HG03039 (cell line): ENCODE results near the gene MAL.

ENCODE experiments used
- ATAC-seq: cut with Tn5 transposase; IDR thresholded peaks from one replicate; pipeline ENCODE4 v1.9.1; 2021; ENCODE audit warnings: mild to moderate bottlenecking, moderate library complexity; ENCODE audit not compliant: unreplicated experiment

MAL gene

DNA sequence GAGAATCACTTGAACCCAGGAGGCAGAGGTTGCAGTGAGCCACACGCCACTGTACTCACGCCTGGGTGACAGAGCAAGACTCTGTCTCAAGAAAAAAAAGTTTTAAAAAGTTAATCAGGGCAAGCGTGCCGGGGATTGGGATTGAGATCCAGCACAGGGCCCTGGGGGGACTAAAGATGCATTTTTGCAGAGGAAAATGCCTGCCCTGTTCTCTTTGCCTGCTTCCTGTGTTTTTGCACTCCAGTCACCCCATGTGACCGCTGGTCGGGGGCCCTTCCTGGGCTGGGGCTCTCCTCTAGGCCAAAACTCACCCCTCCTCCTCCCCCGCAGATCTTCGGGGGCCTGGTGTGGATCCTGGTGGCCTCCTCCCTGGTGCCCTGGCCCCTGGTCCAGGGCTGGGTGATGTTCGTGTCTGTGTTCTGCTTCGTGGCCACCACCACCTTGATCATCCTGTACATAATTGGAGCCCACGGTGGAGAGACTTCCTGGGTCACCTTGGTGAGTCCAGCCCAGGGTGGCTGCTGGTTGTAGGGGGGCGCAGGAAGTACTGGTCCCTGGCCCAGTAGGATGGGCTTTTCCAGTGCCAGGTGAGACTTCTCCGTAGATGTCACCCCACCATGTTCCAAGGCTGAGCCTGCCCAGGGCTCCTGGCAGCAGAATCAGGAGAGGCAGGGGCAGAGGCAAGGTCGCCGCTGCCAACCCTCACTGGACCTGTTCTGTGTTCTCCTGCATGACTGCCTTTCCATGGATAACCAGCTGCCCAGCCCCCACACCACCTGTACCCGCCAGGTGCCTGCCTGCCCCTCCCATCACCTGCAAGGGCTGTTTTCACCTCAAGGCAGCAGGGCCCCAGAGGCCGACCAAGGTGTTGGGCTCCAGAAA is 22.4 kb downstream of the MAL start:
- no peak for ATAC-seq

DNA sequence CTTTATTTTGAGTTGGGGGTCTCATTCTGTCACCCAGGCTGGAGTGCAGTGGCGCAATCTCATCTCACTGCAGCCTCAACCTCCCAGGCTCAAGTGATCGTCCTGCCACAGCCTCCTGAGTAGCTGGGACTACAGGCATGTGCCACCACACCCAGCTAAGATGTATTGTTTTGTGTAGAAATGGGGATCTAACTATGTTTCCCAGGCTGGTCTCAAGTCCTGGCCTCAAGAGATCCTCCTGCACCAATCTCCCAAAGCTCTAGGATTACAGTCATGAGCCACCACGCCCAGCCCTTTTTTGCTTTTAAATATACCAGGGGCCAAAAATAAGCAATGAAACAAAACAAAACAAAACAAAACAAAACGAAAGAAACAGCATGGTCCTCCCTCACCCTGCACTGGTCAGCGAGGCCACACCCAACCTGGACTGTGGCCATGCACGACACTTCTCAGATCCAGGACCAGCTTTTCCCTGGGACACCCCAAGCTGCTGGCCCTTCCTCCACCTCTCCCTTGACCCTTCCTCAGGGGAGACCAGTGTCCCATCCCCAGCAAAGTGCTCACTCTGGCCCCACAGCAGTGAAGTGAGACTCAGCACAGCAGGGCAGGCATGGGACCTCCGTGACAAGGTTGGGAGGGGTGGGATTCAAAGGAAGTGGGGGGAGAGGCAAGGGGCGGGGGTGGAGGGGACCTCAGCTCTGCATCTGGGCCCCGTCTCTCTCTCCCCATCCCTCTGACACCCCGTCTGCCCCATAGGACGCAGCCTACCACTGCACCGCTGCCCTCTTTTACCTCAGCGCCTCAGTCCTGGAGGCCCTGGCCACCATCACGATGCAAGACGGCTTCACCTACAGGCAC is 23.5 kb downstream of the MAL start:
- no peak for ATAC-seq

DNA sequence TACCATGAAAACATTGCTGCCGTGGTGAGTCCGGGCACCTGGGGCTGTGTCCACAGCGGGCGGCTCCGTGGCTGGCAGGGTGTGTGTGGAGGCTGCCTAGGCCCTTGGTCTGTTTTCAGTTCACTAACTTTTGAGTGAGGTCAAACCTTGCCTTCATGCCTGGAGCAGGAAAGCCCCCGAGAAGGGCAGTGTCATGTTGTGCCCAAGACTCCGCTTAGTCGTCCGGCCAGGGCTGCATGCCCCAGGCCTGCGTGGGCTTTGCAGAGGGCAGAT is 24.1 kb downstream of the MAL start:
- no peak for ATAC-seq

DNA sequence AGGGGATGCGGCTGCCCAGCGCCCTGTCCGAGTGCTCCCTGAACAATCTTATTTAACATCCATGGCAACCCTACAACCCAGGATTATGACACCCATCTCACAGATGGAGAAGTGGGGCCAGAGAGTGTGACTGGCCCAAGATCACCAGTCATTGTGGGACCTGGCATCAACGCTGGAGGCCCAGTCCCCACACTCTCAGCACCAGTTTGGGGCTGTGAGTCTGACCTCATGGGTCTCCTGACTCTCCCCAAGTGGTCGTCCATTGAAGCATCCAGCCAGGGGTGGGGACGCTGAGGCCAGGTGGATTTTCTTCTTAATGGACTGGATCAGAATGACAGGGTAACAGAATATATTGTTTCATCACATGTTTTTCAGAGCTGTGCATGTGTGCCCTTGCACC is 24.5 kb downstream of the MAL start:
- ATAC-seq = no peak

DNA sequence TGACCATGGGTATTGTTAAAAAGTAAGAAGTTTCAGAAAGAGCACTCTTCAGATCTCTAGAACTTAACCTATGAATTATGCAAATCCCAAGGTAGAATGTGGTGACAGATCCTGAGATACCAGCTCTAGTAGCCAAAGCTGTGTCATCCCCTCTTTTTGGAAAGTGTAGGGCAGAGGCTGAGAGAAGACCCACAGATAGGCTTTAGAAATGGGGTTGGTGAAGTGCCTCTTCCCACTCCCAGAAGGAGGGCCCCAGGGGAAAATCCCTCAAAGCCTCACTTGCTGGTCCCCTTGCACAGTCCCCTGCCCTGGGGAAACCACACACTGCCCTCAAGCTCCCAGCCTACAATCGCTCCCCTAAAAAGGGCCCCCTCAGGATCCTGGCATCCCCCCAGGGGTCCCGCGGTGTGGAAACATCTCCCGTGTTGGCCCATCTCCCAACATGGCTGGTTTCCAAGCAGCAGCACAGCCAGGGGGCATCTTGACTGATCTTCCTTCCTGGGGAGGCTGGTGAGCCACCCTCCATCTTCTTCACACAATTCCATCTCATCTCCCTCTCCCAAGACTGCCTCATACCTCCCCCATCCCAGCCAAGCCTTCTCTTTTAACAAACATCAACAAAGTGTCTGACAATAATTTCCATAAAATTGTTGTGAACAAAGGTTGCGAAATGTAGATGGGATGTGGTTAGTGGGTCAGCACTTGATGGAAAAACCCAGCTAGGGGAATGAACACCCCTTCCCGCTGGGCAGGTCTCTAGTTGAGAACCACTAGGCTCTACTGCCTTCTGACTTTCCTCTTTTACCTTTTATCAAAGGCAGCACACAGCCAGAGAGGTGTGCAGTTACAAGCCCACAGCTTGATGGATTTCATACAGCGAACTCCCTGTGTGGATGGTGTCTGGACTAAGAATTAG is 25.1 kb downstream of the MAL start:
- ATAC-seq = no peak

DNA sequence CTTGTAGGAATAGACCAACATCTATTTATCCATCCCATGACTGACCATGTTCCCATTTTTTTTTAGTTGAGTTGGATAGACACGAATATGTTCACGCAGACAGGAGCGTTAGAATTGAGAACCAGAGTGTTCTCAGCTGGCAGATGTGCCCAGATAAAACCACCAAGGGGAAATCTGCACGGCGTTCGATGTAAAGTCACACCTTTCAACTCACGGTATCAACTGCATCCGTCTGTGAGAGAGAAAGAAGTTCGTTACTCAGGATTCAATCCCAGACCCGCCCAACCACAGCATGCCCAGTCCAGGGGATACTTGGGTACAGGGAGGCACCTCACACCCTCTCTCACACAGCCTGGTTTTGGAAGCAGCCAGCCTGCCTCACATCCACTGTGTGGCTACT is 26.1 kb downstream of the MAL start:
- ATAC-seq = no peak

DNA sequence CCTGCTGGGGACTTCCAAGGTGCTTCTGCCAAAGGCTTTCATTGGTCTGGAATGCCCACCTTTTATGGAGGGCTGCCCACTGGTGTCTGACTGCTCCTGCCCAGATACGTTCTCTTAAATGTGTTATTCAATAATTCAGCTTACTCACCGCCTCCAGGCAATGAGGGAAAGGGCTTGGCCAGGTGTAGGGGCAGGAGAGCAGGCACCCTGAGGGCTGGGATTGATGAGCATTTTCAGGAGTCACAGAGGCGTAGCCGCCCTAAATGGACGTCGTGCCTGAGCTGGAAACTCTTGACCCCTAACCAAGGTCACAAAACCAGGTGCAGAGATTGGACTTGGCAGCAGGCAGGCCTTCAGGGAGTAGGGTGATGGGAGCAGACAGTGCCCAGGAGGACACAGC is 26.8 kb downstream of the MAL start:
- ATAC-seq = no peak

DNA sequence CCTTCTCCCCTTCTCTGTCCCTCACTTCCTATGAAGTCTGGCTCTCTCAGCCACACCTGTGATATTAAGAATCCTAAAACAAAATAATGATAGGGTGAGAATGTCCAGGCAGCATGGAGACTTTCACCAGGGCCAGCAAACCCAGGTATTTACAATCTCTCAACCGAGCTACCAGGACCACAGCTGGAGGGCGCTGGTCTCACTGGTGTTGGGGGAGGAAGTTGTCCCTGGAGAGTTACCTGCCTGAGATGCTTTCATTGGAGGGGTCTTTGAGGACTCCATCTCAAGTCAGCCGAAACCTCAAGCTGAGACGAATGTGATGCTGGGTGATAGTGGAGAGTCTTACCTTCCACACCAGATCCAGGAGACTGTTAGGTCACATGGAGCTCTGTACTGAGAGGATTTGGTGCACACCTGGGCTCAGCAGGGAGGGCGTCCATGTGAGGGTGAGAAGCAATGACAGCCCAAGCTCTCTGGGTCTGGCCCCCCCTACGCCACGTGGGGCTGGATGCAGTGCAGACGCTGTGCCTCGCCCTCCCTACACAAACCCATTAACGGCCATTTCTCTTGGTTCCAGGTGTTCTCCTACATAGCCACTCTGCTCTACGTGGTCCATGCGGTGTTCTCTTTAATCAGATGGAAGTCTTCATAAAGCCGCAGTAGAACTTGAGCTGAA is 27.4 kb downstream of the MAL start:
- no peak for ATAC-seq

DNA sequence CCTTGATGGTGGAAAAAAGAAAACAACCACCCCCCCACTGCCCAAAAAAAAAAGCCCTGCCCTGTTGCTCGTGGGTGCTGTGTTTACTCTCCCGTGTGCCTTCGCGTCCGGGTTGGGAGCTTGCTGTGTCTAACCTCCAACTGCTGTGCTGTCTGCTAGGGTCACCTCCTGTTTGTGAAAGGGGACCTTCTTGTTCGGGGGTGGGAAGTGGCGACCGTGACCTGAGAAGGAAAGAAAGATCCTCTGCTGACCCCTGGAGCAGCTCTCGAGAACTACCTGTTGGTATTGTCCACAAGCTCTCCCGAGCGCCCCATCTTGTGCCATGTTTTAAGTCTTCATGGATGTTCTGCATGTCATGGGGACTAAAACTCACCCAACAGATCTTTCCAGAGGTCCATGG is 28.0 kb downstream of the MAL start:
- no peak for ATAC-seq

DNA sequence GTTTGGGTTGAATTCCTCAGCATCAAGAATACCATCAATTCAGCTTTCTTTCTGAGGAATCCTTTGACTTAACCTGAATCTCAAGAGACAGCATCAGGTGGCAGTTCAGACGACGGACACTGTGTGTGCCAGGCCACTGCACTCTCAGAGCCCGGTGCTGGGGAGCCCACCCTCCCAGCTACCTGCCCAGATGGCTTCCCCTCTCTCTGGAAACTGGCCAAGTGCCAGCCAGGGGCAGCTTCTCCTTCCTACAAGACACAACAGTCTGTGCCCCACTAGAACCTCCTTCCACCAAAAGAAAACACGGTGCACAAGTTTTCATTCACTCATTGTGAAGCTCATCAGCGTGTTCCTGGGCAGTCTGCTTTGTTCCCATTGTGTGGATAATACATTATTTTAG is 28.5 kb downstream of the MAL start:
- no peak for ATAC-seq

DNA sequence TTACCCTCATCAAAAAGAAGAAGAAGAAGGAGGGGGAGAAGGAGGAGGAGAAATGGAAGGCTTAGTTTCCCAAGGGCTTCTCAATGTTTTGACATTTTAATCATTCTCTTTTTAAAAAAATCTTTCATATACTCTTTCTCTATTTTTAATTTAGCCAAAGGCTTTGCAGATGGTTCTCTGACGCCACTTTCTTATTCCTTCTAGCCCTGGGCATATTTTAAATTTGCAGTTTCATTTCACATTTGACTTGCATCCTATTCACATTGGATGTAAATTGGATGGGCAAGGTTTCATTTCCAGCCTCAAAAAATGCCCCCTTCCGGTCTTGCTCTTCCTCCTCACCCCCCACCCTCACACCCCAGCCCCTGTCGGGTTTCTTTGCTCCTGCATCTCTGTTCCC is 29.8 kb downstream of the MAL start:
- no peak for ATAC-seq

DNA sequence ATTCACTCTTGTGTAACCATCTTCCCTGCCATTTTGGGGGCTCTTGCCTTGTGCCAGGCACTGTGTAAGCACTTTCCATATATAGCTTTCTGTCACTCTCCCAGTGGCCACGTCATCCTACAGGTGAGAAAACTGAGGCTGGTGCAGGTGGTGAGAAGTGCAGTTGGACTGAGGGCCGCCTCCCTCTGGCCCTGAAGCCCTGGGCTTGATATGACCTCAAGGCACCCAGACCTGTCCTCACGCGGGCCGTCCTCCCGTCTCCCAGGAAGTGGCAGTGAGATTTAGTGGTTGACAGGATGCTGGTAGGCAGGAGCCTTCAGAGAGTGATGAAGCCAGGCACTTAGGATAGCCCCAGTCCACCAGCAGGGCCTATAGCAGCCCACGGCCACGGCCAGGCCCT is 30.5 kb downstream of the MAL start:
- ATAC-seq = no peak

DNA sequence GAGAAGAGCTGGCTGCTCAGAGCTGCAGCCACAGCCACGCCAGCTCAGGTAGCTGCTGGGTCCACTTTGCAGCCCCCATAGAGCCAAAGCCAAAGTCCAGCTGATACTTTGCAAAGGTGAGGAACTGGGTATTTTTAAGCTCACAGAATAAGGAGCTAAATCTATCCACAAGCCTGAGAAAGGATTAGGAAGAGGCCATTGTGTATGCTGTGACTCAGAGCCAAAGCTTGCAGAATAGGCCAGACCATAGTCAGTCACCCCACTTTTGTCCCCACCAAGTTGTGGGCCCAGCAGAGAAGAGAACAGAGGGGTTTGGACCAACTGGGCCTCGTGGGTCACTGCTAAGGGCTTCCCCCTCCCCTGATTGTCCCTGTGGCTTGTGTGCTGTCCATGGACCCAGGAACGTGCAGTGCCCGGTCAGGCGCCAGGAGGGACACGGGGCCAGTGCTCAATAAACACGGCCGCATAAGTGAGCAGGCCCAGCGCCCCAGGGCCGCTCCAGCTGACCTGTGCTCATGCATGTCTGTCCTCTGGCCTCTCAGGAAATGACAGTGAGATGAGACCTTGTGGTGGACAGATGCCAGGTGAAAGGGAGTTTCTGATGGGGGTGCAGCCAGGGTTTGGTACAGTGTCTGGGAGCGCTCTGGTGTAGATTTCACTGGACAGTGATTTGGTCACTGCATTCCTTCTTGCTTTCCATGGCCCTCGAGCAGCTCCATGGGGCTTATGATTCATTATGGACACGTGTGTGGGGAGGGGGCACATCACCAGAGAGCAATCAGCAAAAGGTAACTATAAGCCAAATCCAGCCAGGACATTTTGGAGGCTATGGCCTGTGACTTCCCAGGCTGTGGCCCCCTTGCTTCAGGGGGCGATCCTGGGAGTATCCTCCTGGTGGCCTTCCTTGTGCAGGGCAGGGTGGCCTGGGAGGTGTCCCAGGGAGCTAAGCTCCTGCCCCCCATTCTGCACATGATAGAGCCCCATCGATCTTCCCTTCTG is 31.3 kb downstream of the MAL start:
- no peak for ATAC-seq

DNA sequence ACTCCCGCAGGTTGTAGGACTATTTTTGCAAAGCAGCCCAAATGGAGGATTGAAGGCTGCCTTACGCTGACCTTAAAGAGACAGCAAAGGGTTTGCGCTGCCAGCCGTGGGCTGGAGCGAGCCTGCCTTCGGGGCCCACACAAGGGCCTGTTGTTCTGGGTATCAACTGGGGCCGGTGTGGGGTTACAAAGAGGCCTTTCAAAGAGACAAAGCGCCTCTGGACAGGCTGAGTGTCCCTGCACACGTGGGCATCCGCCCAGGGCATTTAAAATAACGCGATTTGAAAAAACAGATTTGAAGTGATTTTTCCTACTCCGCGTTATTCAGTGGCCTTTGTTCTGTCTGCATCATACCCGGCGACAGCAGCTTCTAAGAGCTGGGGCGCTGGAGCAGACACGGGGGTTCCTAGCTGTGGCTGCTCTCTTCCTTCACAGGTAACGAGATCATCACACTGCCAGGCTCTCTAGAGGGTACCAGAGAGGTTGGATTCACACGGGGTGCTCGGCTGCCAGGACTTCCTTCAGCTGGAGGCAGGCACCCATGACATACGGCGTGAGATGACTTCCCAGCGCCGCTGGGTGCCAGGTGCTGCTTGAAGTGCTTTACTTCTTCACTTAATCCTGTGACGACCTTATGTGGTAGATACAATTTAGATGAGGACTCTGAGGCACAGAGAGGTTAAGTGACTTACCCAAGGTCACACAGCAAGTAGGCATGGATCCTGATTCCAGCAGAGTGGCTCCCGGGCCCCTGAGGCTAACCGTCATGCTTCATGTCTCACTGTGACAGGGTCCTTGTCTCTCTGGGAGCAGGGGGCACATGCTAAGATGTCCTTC is 32.2 kb downstream of the MAL start:
- no peak for ATAC-seq

DNA sequence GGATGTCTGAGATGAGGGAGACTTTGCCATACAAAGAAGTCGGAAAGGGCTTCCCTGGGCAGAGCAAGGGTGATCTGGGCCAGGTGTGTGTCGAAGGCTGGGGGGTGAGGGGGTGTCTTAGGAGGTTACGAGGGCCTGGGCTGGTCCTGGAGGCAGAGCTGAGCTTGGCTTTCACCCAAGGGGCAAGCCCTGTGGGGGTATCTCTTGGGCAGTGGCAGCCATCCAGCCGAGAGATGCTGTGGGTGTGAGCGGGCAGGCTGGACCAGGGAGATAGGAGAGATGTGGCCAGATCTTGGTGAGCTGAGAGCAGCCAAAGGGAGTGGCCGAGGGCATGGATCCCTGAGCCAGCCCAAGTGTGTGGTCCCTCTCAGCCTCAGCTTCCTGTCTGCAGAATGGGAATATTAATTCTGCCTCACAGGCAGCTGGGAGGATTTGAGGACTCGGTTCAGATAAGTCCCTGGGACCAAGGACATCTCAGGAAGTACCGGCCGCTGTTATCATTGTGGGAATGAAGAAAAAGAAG is 33.0 kb downstream of the MAL start:
- ATAC-seq = no peak

DNA sequence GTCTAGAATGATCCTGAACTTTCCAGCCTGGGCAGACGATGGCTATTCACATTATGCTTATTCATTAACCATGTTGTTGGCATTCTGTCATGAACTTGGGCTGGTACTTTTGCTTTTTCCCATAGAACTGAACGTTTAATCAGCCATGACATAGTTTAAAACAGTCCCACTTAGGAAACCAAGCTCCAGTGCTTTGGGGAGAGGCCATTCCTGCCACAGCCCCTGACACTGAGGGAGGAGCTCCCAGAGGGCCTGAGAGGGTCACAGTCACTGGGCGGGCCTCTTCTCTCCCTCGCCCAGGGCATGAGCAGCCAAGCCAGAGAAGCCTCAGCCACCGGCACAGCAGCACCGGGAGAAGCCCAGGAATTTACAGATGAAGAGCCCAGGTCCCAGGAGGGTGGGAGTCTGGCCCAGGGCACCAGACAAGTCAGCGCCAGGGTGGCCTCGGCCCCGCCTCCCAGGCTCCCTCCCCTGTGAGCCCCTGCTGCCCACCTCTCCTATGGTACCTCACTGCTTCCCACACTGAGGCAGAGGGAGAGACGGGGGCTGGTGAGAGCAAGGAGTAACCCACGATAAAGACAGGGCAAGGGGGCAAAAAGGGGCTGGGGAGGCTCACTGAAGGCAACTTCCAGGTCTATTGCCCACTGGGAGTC is 33.6 kb downstream of the MAL start:
- no peak for ATAC-seq

DNA sequence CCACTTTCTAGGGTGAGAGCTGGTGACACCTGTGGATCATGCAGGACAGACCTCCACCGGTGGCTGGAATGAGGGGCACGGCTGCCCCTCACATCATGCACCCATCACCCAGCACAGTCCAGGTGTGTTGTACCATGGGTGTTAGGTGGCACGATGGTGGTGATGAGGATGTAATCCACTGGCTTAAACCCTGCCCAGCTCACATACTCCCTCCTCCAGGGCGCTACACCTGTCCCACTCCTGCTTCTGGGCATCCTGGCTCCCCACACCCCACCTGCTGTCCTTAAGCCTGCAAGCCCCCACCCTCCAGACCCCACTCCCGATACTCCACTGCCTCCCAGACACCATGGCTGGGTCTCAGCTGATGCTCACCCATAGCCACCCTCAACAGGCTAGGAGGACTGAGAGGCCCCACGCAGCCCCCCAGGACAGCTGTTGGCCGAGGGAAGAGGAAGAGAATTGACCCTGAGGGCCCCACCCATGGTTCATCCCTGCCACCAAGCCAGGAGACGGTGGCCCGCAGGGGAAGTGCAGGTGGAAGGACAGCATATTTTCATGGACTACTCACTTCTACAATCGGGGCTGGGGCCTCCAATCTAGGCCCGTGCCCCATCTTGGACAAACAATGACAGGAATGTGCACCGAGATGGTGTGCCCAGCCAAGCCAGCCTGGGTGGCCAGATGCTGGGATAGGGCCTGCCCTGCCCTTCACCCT is 34.3 kb downstream of the MAL start:
- no peak for ATAC-seq
